Gastrocnemius medialis (tissue), 4 donors: ENCODE results near the gene KLHL12. TPM values are rescaled to one million over a fixed set of nuclear protein-coding genes. Genes with fewer than 3 reads are reported as not detected.

Source experiments
- ATAC-seq, 2 donors: fragments of 150-250 bp; one replicate each; pipeline ENCODE4 v1.9.1; 2016
- DNase-seq, 2 donors: peaks; one replicate each; pipeline ENCODE4 v3.0.0-alpha.2; 2019
- H3K27ac ChIP-seq, 4 donors: fragments of 200-600 bp; sonication (generic); 1 replicate in 1 of 4; 2 replicates in 3 of 4; pipeline ENCODE4 v1.5.1; 2016 to 2018; ENCODE audit warnings: mild to moderate bottlenecking in 2 of 4, moderate library complexity in 1 of 4
- H3K27me3 ChIP-seq, 3 donors: fragments of 200-600 bp; sonication (generic) in 2 of 3; 1 replicate in 1 of 3; 2 replicates in 2 of 3; pipeline versions ENCODE4 v1.5.1 to v1.6.0; 2016 to 2019; ENCODE audit warnings: mild to moderate bottlenecking in 1 of 3, moderate library complexity in 1 of 3
- H3K36me3 ChIP-seq, 2 donors: fragments of 200-600 bp; sonication (generic) in 1 of 2; one replicate each; pipeline ENCODE4 v1.5.1; 2017 to 2018
- H3K4me1 ChIP-seq, 2 donors: fragments of 200-600 bp; sonication (generic) in 1 of 2; one replicate each; pipeline ENCODE4 v1.5.1; 2016 to 2017; ENCODE audit warnings: mild to moderate bottlenecking in 2 of 2
- H3K4me3 ChIP-seq, 4 donors: fragments of 200-600 bp; sonication (generic) in 3 of 4; 1 replicate in 1 of 4; 2 replicates in 3 of 4; pipeline ENCODE4 v1.5.1; 2016 to 2019; ENCODE audit warnings: mild to moderate bottlenecking in 2 of 4
- H3K9me3 ChIP-seq, 3 donors: fragments of 200-600 bp; sonication (generic) in 2 of 3; 1 replicate in 1 of 3; 2 replicates in 2 of 3; pipeline ENCODE4 v1.5.1; 2016 to 2019
- CTCF ChIP-seq, 5 experiments: fragments of 450-650 bp in 3 of 5; fragments of 200-600 bp in 2 of 5; sonication (generic) in 2 of 5; IDR thresholded peaks in 4 of 5; conservative IDR thresholded peaks in 1 of 5; 1 replicate in 4 of 5; 2 replicates in 1 of 5; pipeline ENCODE4 v1.5.1; 2016 to 2019; ENCODE audit warnings: antibody characterized with exemption in 5 of 5, mild to moderate bottlenecking in 3 of 5, moderate library complexity in 3 of 5
- POLR2A ChIP-seq, 2 donors: fragments of 450-650 bp; IDR thresholded peaks; one replicate each; pipeline ENCODE4 v1.6.1; 2017; ENCODE audit warnings: antibody characterized with exemption in 2 of 2, mild to moderate bottlenecking in 2 of 2, moderate library complexity in 2 of 2
- in situ Hi-C, 4 donors: fragments of 200-750 bp; cut with MboI; loops; one replicate each; pipeline versions ENCODE4 v1.15.0 to v1.8.0; 2017; ENCODE audit warnings: low sequenced_read_pairs in 4 of 4
- intact Hi-C: fragments of 100-400 bp; cut with DNase I; formaldehyde crosslinking; loops from one replicate; pipeline ENCODE4 v1.15.1; 2023; ENCODE audit warnings: low total_unique reads
- total RNA-seq, 4 donors: library from RNA; depleted of rRNA; stranded (reverse); fragments of >200 nt; gene quantifications; one replicate each; pipeline versions ENCODE4 v1.1.0 to v1.2.3, GENCODE V29; 2016

KLHL12 gene
- total RNA-seq: 10 to 100 TPM; 12.1 to 24.0 (median 12.6) TPM

DNA sequence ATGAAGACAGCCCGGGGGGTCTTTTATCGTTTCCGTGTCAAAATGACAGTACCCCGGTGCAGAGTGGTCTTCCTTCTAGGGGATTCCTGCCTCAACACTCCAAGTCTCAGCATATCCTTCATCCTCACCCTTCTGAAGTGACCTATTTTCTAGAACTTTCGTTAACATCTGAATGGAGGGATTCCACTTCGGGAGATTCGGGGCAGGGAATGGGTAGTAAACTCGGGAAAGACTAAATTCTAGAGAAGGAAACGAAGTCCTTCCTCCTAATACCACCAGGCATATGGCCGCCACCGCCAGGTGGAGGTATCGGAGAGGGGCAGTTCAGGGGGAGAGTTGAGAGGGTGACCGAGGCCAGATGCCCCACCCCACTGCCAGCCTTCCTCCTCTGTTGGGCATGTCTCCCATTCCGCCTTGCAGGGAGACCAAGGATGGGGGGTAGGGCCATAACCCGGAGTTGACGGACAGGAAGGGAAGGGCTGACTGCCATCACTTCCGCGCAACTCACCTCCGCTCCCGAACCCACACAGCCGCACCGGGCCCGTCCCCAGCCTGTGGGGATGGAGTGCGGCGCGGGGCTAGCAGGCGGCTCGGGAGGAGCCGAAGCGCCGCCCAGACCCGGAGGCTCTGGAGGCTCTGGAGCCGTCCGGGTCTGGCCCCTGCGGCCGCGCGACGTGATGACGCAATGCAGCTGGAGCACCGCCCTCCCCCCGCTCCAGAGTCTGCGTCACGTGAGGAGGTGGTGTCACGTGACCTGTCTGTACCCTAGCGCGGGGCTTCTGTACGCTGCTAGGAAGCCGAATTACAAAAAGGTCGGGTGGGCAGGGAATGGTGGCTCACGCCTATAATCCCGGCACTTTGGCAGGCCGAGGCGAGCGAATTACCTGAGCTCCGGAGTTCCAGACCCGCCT, at the start of gene KLHL12:
TSS of gene KLHL12 (minus strand) at position 654 of the 911 bp plus-strand sequence. CDS start 2,072 bp downstream, outside the sequence.
- peak; percentile 94 to 97 for ATAC-seq
- Histone ChIP-seq H3K27me3 (no peaks in the 10 kb centered on the region), H3K4me3 (peak within 1 kb of the TSS; percentile 75 to 100 (median 88)), H3K9me3 (no peaks in the 10 kb centered on the region), H3K36me3 (peaks cover 0 to 10% of the 10 kb centered on the region in 2 donors), H3K4me1 (peaks cover 14 to 30% of the 10 kb centered on the region in 2 donors), H3K27ac (peak within 1 kb of the TSS; percentile 92 to 98 (median 94))
- intact Hi-C loops (loop anchor here (1.0 to 2.0 kb wide), 4 partner anchors 38 to 116 kb away; partner anchors contain the start of genes CYB5R1, PCAT6 and RABIF), in situ Hi-C loops (loop anchor here in 3 of 4 donors (5.0 kb wide), 1 partner anchor 70 kb away; no protein-coding TSS in a partner anchor)
- peak; percentile 94 for DNase-seq
- TF ChIP-seq CTCF (IDR thresholded peaks at IDR 0.05 in 4 of 5, conservative IDR thresholded peaks at IDR 0.05 in 1 of 5) (peak; percentile 79 to 84 (median 81)), POLR2A (IDR thresholded peaks at IDR 0.05) (peak; percentile 78 to 83)

- Histone ChIP-seq H3K9me3 (no peaks in the 10 kb centered on the region), H3K4me1 (no peaks in the 10 kb centered on the region), H3K36me3 (no peaks in the 10 kb centered on the region), H3K27me3 (no peaks in the 10 kb centered on the region), H3K4me3 (no peak overlapping the region), H3K27ac (no peak overlapping the region)
- intact Hi-C loops: no loop called here
- DNase-seq (no peak), ATAC-seq (no peak)
- TF ChIP-seq POLR2A (IDR thresholded peaks at IDR 0.05): no peak
- TF ChIP-seq CTCF (IDR thresholded peaks at IDR 0.05 in 4 of 5, conservative IDR thresholded peaks at IDR 0.05 in 1 of 5): no peak
- in situ Hi-C loops: loop anchor here in 2 of 4 donors (25.0 kb wide), 1 partner anchor 214 kb away; no protein-coding TSS in a partner anchor
Observed at GRCh38 chr1:202976633-202977032, 49.6 kb upstream of the KLHL12 start.

DNA sequence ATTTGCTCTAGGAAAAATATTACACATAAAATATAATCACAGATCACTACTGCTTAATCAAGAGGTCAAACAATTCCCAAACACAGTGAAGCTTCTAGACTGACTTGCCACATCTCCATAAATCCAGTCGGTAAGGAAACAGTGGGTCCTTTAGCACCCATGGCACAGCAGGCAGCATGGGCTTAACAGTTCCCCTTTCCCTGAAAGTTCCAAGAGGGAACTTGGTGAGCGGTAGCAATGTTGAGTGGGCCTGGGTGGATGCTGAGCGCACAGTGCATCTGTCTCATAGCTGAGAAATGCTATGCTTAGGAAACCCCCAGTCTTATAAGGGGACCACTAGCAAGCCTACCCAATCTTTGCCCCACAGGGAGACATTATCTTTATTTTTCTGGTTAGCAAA, 47.8 kb upstream of the KLHL12 start:
- H3K36me3 ChIP-seq: no peaks in the 10 kb centered on the region
- no peak for ATAC-seq
- no peak for DNase-seq
- H3K27ac ChIP-seq: no peak overlapping the region
- TF ChIP-seq POLR2A (IDR thresholded peaks at IDR 0.05): no peak
- no peak for TF ChIP-seq CTCF (IDR thresholded peaks at IDR 0.05 in 4 of 5, conservative IDR thresholded peaks at IDR 0.05 in 1 of 5)
- H3K9me3 ChIP-seq: no peaks in the 10 kb centered on the region
- in situ Hi-C loops: loop anchor here in 2 of 4 donors (25.0 kb wide), 1 partner anchor 213 kb away; no protein-coding TSS in a partner anchor
- H3K4me3 ChIP-seq: no peak overlapping the region
- no peaks in the 10 kb centered on the region for H3K4me1 ChIP-seq
- H3K27me3 ChIP-seq: no peaks in the 10 kb centered on the region
- intact Hi-C loops: no loop called here

- Histone ChIP-seq H3K36me3 (no peaks in the 10 kb centered on the region), H3K4me1 (peaks cover 10 to 15% of the 10 kb centered on the region in 2 donors), H3K27ac (no peak overlapping the region), H3K9me3 (no peaks in the 10 kb centered on the region), H3K4me3 (no peak overlapping the region), H3K27me3 (no peaks in the 10 kb centered on the region)
- ATAC-seq: no peak
- TF ChIP-seq POLR2A (IDR thresholded peaks at IDR 0.05): no peak
- TF ChIP-seq CTCF (IDR thresholded peaks at IDR 0.05 in 4 of 5, conservative IDR thresholded peaks at IDR 0.05 in 1 of 5): no peak
- no peak for DNase-seq
- intact Hi-C loops: no loop called here
- in situ Hi-C loops: no loop called here
Observed at GRCh38 chr1:202972046-202972445, 45.0 kb upstream of the KLHL12 start.
